ENCODE data around the gene DDX23. TPM values are rescaled to one million over a fixed set of nuclear protein-coding genes. Genes with fewer than 3 reads are reported as not detected.

The DDX23 gene
- total RNA-seq, 1 donor from 2014 or later = 124 TPM

DNA sequence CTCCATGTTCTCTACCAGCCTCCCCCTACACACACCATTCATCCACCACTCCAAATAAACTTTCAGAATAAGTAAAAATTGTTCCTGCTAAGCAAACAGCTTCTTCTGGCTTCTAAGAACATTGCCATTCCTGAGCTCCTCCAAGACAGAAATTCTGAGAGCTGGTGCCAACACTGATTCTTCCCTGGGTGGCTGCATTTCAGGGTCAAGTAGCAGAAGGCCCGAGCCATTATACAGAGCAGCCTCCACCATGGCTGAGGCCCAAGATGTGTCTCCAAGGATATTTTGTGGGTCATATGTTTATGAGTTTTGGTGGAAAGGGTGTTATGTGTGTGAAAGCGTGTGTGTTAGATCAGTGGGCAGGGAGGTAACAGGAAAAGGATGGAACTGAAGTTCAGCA lies 17.2 kb upstream of the DDX23 start:
- Mint-ChIP-seq H3K36me3 (ENCODE audit: low read depth) (no peaks in the 10 kb centered on the region), H3K27me3 (ENCODE audit: low read depth) (peaks cover 14% of the 10 kb centered on the region), H3K4me1 (peaks cover 25% of the 10 kb centered on the region), H3K9me3 (no peaks in the 10 kb centered on the region), H3K4me3 (peak overlapping the region; percentile 20), H3K27ac (ENCODE audit: unreplicated experiment) (no peak overlapping the region)
- TF ChIP-seq, protein P1, sequence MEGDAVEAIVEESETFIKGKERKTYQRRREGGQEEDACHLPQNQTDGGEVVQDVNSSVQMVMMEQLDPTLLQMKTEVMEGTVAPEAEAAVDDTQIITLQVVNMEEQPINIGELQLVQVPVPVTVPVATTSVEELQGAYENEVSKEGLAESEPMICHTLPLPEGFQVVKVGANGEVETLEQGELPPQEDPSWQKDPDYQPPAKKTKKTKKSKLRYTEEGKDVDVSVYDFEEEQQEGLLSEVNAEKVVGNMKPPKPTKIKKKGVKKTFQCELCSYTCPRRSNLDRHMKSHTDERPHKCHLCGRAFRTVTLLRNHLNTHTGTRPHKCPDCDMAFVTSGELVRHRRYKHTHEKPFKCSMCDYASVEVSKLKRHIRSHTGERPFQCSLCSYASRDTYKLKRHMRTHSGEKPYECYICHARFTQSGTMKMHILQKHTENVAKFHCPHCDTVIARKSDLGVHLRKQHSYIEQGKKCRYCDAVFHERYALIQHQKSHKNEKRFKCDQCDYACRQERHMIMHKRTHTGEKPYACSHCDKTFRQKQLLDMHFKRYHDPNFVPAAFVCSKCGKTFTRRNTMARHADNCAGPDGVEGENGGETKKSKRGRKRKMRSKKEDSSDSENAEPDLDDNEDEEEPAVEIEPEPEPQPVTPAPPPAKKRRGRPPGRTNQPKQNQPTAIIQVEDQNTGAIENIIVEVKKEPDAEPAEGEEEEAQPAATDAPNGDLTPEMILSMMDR (conservative IDR thresholded peaks at IDR 0.05) = no peak
- DNase-seq (ENCODE audit: low read depth, low spot score) = no peak

DNA sequence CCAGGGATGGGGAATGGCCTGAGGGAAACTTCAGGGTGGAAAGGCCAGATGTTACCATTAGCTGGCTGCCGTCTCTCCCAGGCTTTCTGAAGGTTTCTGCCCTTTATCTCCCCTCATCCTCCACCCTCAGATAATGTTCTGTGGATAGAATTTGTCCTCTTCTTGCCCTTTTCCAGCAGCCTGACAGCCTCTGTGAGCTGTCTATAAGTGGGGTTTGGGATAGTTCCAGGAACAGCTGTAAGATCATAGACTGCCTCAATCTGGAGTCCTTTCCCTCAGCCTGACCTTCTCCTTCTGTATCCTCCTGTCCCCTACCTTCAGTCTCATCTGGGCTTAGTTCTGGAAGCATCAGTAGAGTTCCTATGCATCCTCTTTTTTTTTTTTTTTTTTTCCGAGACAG lies 16.5 kb upstream of the DDX23 start:
- Mint-ChIP-seq H3K36me3 (ENCODE audit: low read depth) (no peaks in the 10 kb centered on the region), H3K27ac (ENCODE audit: unreplicated experiment) (no peak overlapping the region), H3K4me3 (peak overlapping the region; percentile 6), H3K4me1 (peaks cover 32% of the 10 kb centered on the region), H3K27me3 (ENCODE audit: low read depth) (peaks cover 21% of the 10 kb centered on the region), H3K9me3 (no peaks in the 10 kb centered on the region)
- TF ChIP-seq, protein P1 (conservative IDR thresholded peaks at IDR 0.05) = no peak
- DNase-seq (ENCODE audit: low read depth, low spot score) = no peak

- Mint-ChIP-seq H3K4me3 (peak overlapping the region; percentile 94), H3K27ac (ENCODE audit: unreplicated experiment) (peak overlapping the region; percentile 86), H3K9me3 (no peaks in the 10 kb centered on the region), H3K36me3 (ENCODE audit: low read depth) (no peaks in the 10 kb centered on the region), H3K4me1 (peaks cover 34% of the 10 kb centered on the region), H3K27me3 (ENCODE audit: low read depth) (peaks cover 35% of the 10 kb centered on the region)
- DNase-seq (ENCODE audit: low read depth, low spot score) = no peak
- TF ChIP-seq, protein P1 (conservative IDR thresholded peaks at IDR 0.05) = peak; percentile 13
Observed at GRCh38 chr12:48866052-48866711, 14.2 kb upstream of the DDX23 start.

DNA sequence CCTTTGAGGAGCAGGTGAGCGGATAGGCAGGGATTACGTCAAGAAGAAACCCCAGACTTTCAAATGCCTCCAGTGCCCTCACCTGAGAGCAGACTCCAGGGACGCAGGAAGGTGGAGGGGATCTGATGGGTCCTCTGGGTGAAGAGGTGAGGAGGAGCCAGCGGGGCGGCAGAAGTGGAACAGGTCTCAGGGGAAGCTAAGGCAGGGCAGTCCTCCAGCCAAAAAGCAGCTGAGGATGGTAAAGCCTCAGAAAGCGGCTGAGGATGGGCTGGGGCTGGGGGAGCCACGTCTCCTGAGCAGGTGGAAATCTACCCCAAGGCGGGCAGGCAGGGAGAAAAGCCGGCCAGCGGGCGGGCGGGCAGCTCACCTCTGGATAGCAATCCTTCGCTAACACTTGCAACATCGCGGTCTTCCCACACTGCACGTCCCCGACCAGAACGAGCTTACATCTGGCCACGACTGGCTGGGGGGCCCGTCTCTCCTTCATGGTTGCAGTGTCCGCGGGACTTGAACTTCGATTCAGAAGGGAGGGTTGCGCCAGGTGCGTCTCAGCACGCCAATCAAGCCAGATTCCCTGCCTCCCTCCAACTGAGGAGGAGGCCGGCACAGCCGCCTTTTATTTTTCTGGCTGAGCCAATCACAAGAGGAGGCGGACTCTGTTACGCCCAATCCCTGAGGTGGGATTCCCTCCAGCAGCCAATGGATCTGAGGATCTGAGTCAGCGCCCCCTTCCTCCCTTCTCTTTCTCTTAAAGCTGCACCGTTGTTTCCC lies 13.5 kb upstream of the DDX23 start, which contains the start of gene RND1:
Gene RND1, minus strand, starts transcription at position 590 of the 771 bp plus-strand sequence. Its CDS starts 103 bp downstream, at position 487.
- Mint-ChIP-seq H3K4me1 (peaks cover 34% of the 10 kb centered on the region), H3K27me3 (ENCODE audit: low read depth) (peaks cover 35% of the 10 kb centered on the region), H3K36me3 (ENCODE audit: low read depth) (no peaks in the 10 kb centered on the region), H3K4me3 (peak within 1 kb of the TSS; percentile 94), H3K9me3 (no peaks in the 10 kb centered on the region), H3K27ac (ENCODE audit: unreplicated experiment) (peak within 1 kb of the TSS; percentile 86)
- peak; percentile 75 for DNase-seq (ENCODE audit: low read depth, low spot score)
- TF ChIP-seq, protein P1 (conservative IDR thresholded peaks at IDR 0.05) = no peak

DNA sequence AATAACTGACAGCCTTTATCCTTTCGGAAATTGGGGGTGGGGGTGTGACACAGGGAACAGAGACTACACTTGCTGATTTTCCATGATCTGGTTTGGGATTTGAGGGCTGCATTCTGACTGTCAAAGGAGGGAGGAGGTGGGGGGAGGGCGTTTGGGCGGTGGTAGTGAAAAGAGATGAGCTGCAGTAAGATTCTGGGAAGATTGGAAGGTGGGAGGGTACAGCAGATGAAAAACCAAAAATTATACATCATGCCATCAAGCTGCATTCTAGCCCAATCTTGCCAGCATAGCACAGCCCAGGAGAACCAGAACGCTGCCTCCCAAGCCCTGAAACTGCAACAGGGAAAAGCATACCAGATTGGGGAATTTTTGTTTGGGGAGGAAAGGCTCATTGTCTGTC lies 11.3 kb upstream of the DDX23 start:
- Mint-ChIP-seq H3K9me3 (no peaks in the 10 kb centered on the region), H3K27ac (ENCODE audit: unreplicated experiment) (no peak overlapping the region), H3K27me3 (ENCODE audit: low read depth) (peaks cover 35% of the 10 kb centered on the region), H3K4me1 (peaks cover 34% of the 10 kb centered on the region), H3K36me3 (ENCODE audit: low read depth) (no peaks in the 10 kb centered on the region), H3K4me3 (peak overlapping the region; percentile 78)
- DNase-seq (ENCODE audit: low read depth, low spot score) = no peak
- TF ChIP-seq, protein P1 (conservative IDR thresholded peaks at IDR 0.05) = no peak
